GM12878 (cell line): Measurements from ENCODE around the gene PYGO2. TPM values are rescaled to one million over a fixed set of nuclear protein-coding genes. Genes with fewer than 3 reads are reported as not detected.

Experiments
- ATAC-seq: fragments of 200-7000 bp; cut with Tn5 transposase; 3 replicates; pipeline ENCODE4 v1.9.1; 2020; ENCODE audit warnings: mild to moderate bottlenecking, moderate library complexity
- BruUV-seq: library from RNA; stranded (reverse); fragments of 400-500 nt; replicated peaks from 2 replicates; lab custom pipeline; 2021; lab: Mats Ljungman, UMichigan
- CTCF ChIA-PET: fragments of 300-600 bp; sonication (Branson Sonifier 250); formaldehyde crosslinking; extraction: SDS; loops from one replicate; lab custom pipeline; 2021; ENCODE audit warnings: inconsistent platforms; lab: Yijun Ruan, JAX
- POLR2A ChIA-PET: fragments of 350-600 bp; formaldehyde crosslinking; extraction: SDS; loops from one replicate; lab custom pipeline; 2021; ENCODE audit warnings: inconsistent platforms; lab: Charles Lee
- RAD21 ChIA-PET: fragments of 300-600 bp; sonication (Branson Sonifier 250); formaldehyde crosslinking; loops from one replicate; lab custom pipeline; 2023; ENCODE audit warnings: antibody characterized with exemption; ENCODE audit not compliant: unreplicated experiment; lab: Charles Lee
- SMC1A ChIA-PET: fragments of 300-600 bp; sonication (Branson Sonifier 250); formaldehyde crosslinking; loops from one replicate; lab custom pipeline; 2023; ENCODE audit not compliant: unreplicated experiment, uncharacterized antibody; lab: Charles Lee
- DNase-seq: peaks from one replicate; pipeline ENCODE4 v3.0.0-alpha.2; 2011; ENCODE audit warnings: low read depth, low spot score
- FAIRE-seq: peaks from 3 replicates; lab custom pipeline; 2011; peaks lifted over from hg19 to GRCh38; lab: Jason Lieb, UNC
- H2AFZ ChIP-seq: 2 replicates; pipeline ENCODE4 v1.6.0; 2011; ENCODE audit warnings: low read depth, low read length, control low read depth; ENCODE audit not compliant: control insufficient read depth
- H3K27ac ChIP-seq: 2 replicates; pipeline ENCODE4 v1.5.1; 2011; ENCODE audit warnings: control low read depth; ENCODE audit not compliant: control insufficient read depth, insufficient read depth
- H3K27me3 ChIP-seq, 2 experiments: replicated peaks in 1 of 2; 2 replicates each; pipeline versions ENCODE4 v1.6.0 to v1.6.1; 2011; ENCODE audit warnings: low read length in 1 of 2; ENCODE audit not compliant: control insufficient read depth in 2 of 2, insufficient read depth in 2 of 2
- H3K36me3 ChIP-seq, 2 experiments: 2 replicates each; pipeline ENCODE4 v1.5.1; 2011; ENCODE audit warnings: low read length in 1 of 2; ENCODE audit not compliant: control insufficient read depth in 2 of 2, insufficient read depth in 2 of 2
- H3K4me1 ChIP-seq: 2 replicates; pipeline ENCODE4 v1.6.1; 2011; ENCODE audit warnings: mild to moderate bottlenecking, low read length, moderate library complexity, mixed read lengths; ENCODE audit not compliant: control insufficient read depth, insufficient read depth
- H3K4me2 ChIP-seq: 2 replicates; pipeline ENCODE4 v1.6.0; 2011; ENCODE audit warnings: control low read depth; ENCODE audit not compliant: control insufficient read depth, insufficient read depth
- H3K4me3 ChIP-seq: fragments of 200-600 bp; sonication (generic); 2 replicates; pipeline ENCODE4 v1.5.1; 2016
- H3K79me2 ChIP-seq: 2 replicates; pipeline ENCODE4 v1.6.0; 2011; ENCODE audit warnings: low read length; ENCODE audit not compliant: control insufficient read depth, insufficient read depth
- H3K9ac ChIP-seq: 2 replicates; pipeline ENCODE4 v1.8.0; 2011; ENCODE audit warnings: low read length, control low read depth, mixed read lengths; ENCODE audit not compliant: control insufficient read depth, insufficient read depth
- H3K9me3 ChIP-seq: replicated peaks from 3 replicates; pipeline ENCODE4 v1.5.1; 2011; ENCODE audit warnings: mild to moderate bottlenecking, low read length; ENCODE audit not compliant: control insufficient read depth, insufficient read depth
- H4K20me1 ChIP-seq: 2 replicates; pipeline ENCODE4 v1.6.0; 2011; ENCODE audit not compliant: control insufficient read depth, insufficient read depth
- BACH1 ChIP-seq: fragments of 450-650 bp; IDR thresholded peaks from 2 replicates; pipeline ENCODE4 v1.6.1; 2017; ENCODE audit warnings: mild to moderate bottlenecking, borderline replicate concordance
- BRCA1 ChIP-seq: IDR thresholded peaks from 2 replicates; pipeline ENCODE4 v1.6.1; 2011; ENCODE audit warnings: low read depth, low read length, improper control_type of control experiment
- CBFB ChIP-seq: IDR thresholded peaks from 2 replicates; pipeline ENCODE4 v1.6.1; 2016; ENCODE audit warnings: antibody characterized with exemption, low read depth
- CREM ChIP-seq: IDR thresholded peaks from 2 replicates; pipeline ENCODE4 v1.6.1; 2014; ENCODE audit warnings: antibody characterized with exemption, low read depth
- HDGF ChIP-seq: fragments of 450-650 bp; IDR thresholded peaks from 2 replicates; pipeline ENCODE4 v1.6.1; 2016; ENCODE audit warnings: antibody characterized with exemption
- NR2F1 ChIP-seq: fragments of 450-650 bp; conservative IDR thresholded peaks from 2 replicates; pipeline ENCODE4 v1.6.1; 2017; ENCODE audit warnings: mild to moderate bottlenecking
- PAX8 ChIP-seq: fragments of 450-650 bp; IDR thresholded peaks from 2 replicates; pipeline ENCODE4 v1.6.1; 2017; ENCODE audit warnings: mild to moderate bottlenecking, moderate library complexity
- RB1 ChIP-seq: fragments of 450-650 bp; formaldehyde crosslinking; IDR thresholded peaks from 2 replicates; pipeline ENCODE4 v1.6.1; 2017; ENCODE audit warnings: mild to moderate bottlenecking, borderline replicate concordance
- RCOR1 ChIP-seq: conservative IDR thresholded peaks from 2 replicates; pipeline ENCODE4 v1.6.1; 2012; ENCODE audit warnings: low read depth, low read length, improper control_type of control experiment
- RELA ChIP-seq: fragments of 450-650 bp; IDR thresholded peaks from 2 replicates; pipeline ENCODE4 v1.8.0; 2014; ENCODE audit warnings: borderline replicate concordance; ENCODE audit not compliant: partially characterized antibody
- RUNX3 ChIP-seq: IDR thresholded peaks from 2 replicates; pipeline ENCODE4 v1.6.1; 2012; ENCODE audit warnings: low read length, inconsistent platforms
- SREBF1 ChIP-seq: IDR thresholded peaks from 2 replicates; pipeline ENCODE4 v1.6.1; 2012; ENCODE audit warnings: mild to moderate bottlenecking, low read length
- SUPT20H ChIP-seq: IDR thresholded peaks from 2 replicates; pipeline ENCODE4 v1.6.1; 2011; ENCODE audit warnings: low read depth, mild to moderate bottlenecking, low read length, moderate library complexity, borderline replicate concordance; ENCODE audit not compliant: control insufficient read depth
- YY1 ChIP-seq: IDR thresholded peaks from 2 replicates; pipeline ENCODE4 v1.6.1; 2011; ENCODE audit warnings: low read depth, mild to moderate bottlenecking, low read length
- ZNF207 ChIP-seq: fragments of 450-650 bp; IDR thresholded peaks from 2 replicates; pipeline ENCODE4 v1.6.1; 2014; ENCODE audit warnings: antibody characterized with exemption, mild to moderate bottlenecking, borderline replicate concordance
- ZNF217 ChIP-seq: fragments of 450-650 bp; IDR thresholded peaks from 2 replicates; pipeline ENCODE4 v1.6.1; 2017; ENCODE audit warnings: antibody characterized with exemption, mild to moderate bottlenecking
- ZNF384 ChIP-seq: IDR thresholded peaks from 2 replicates; pipeline ENCODE4 v1.6.1; 2012; ENCODE audit warnings: low read depth, mild to moderate bottlenecking, low read length, improper control_type of control experiment, borderline replicate concordance
- ZNF592 ChIP-seq: fragments of 450-650 bp; IDR thresholded peaks from 2 replicates; pipeline ENCODE4 v1.6.1; 2017; ENCODE audit warnings: mild to moderate bottlenecking, moderate library complexity
- ZZZ3 ChIP-seq: IDR thresholded peaks from 2 replicates; pipeline ENCODE4 v1.6.1; 2011; ENCODE audit warnings: low read depth; ENCODE audit not compliant: control insufficient read depth, insufficient read length
- WGBS: methylation state at CpG from one replicate; pipeline ENCODE4 v1.1.6; 2016; ENCODE audit warnings: low lambda C conversion rate; ENCODE audit not compliant: insufficient replicate concordance, insufficient coverage; ENCODE audit errors: missing lambda C conversion rate; 5-methylcytosine and 5-hydroxymethylcytosine counted together
- in situ Hi-C: fragments of 300-500 bp; cut with MboI; formaldehyde crosslinking; loops from 9 replicates; pipeline ENCODE4 v1.14.3; 2018; ENCODE audit warnings: mixed read lengths
- intact Hi-C: fragments of 100-400 bp; cut with micrococcal nuclease; formaldehyde crosslinking; loops from one replicate; pipeline ENCODE4 v1.14.2; 2022; ENCODE audit not compliant: unreplicated experiment
- polyA plus RNA-seq, 11 experiments: library from polyadenylated mRNA; depleted of rRNA in 4 of 11; unstranded in 6 of 11; stranded (reverse) in 5 of 11; fragments of >200 nt; fragmentation: Nextera tagmentation in 4 of 11; fragmentation: Illumina TruSeq in 1 of 11; extraction: Ambion mirVana in 4 of 11; extraction: Trizol in 1 of 11; gene quantifications; 1 replicate in 1 of 11; 2 replicates in 10 of 11; pipeline versions ENCODE4 v1.2.1 to v1.2.3, GENCODE V29; 2011 to 2016; ENCODE audit warnings: inconsistent platforms in 2 of 11, missing spikeins in 2 of 11, low read depth in 1 of 11
- total RNA-seq, 4 experiments: library from RNA; depleted of rRNA in 3 of 4; stranded (reverse); fragments of >200 nt in 3 of 4; fragmentation: Illumina TruSeq in 1 of 4; extraction: Trizol in 1 of 4; gene quantifications; 2 replicates each; pipeline versions ENCODE4 v1.2.1 to v1.2.3, GENCODE V29; 2013 to 2021

The PYGO2 gene
- total and polyA plus RNA-seq, 10 of the 15 experiments (the other 5 are each of a cell fraction or from before 2014, with no cell fraction given), result 8.1 to 33.8 (median 23.5) TPM

GRCh38 chr1:155000726-155001424 is 39.3 kb upstream of the PYGO2 start:
- intact Hi-C loops (loop anchor here (2.0 to 5.0 kb wide), 2 partner anchors 39 to 64 kb away; partner anchors contain the start of genes PMVK and PYGO2), in situ Hi-C loops (no loop called here)
- H3K9me3 ChIP-seq, result no peaks in the 10 kb centered on the region
- H3K4me2 ChIP-seq, result peak overlapping the region; percentile 36
- BruUV-seq, result no TSS peak
- ChIA-PET POLR2A (interaction anchor here (0.5 to 3.4 kb wide), 10 partner anchors 16 to 279 kb away, joined by 3 to 36 read pairs (median 4); partner anchors contain the start of genes ADAM15, CKS1B, FLAD1 and PMVK), CTCF (interaction anchor here (0.6 to 11.0 kb wide), 13 partner anchors 9 to 134 kb away, joined by 3 to 226 read pairs (median 6); partner anchors contain the start of genes CKS1B, FLAD1, KCNN3 and PBXIP1), SMC1A (interaction anchor here (0.8 to 8.1 kb wide), 7 partner anchors 16 to 84 kb away, joined by 3 to 69 read pairs (median 4); partner anchors contain the start of gene FLAD1), RAD21 (interaction anchor here (0.8 to 2.1 kb wide), 11 partner anchors 13 to 122 kb away, joined by 3 to 24 read pairs (median 7); partner anchors contain the start of genes FLAD1, PBXIP1 and SHC1)
- H3K79me2 ChIP-seq, result peaks cover 36% of the 10 kb centered on the region
- H4K20me1 ChIP-seq, result no peaks in the 10 kb centered on the region
- peak overlapping the region; percentile 79 for H3K27ac ChIP-seq
- peak overlapping the region; percentile 66; the same call in 1 of the 2 replicates for H3K9ac ChIP-seq
- peaks cover 29% of the 10 kb centered on the region for H3K4me1 ChIP-seq
- ATAC-seq, result peak; percentile 57
- H3K27me3 ChIP-seq, result no peaks in the 10 kb centered on the region
- under 1% methylated on average over 37 of the region's 43 CpGs for WGBS
- H3K4me3 ChIP-seq, result peak overlapping the region; percentile 98
- FAIRE-seq, result peak; percentile 23
- no peaks in the 10 kb centered on the region for H3K36me3 ChIP-seq
- peak; percentile 41 for DNase-seq
- H2AFZ ChIP-seq, result peak overlapping the region; percentile 79
- TF ChIP-seq RUNX3 (no peak), ZNF207 (peak; percentile 87; the same call in 1 of the 2 replicates), ZZZ3 (no peak), NR2F1 (peak; percentile 93), ZNF384 (no peak), SUPT20H (no peak), CREM (peak; percentile 44; the same call in 1 of the 2 replicates), YY1 (peak; percentile 86), PAX8 (no peak), ZNF217 (peak; percentile 65; the same call in 1 of the 2 replicates), CBFB (0 out of 2 replicates have a peak, but pooled peaks have one; percentile 62), BRCA1 (no peak), RB1 (peak; percentile 97; the same call in 1 of the 2 replicates), RELA (peak; percentile 83), HDGF (peak; percentile 42; the same call in 1 of the 2 replicates), ZNF592 (no peak), RCOR1 (no peak; the same call in 1 of the 2 replicates), BACH1 (peak; percentile 81), SREBF1 (no peak)
